ENCODE measurements around the gene AKT1S1. TPM values are rescaled to one million over a fixed set of nuclear protein-coding genes. Genes with fewer than 3 reads are reported as not detected.

Gene AKT1S1
- total and polyA plus RNA-seq, 8 donors = 24.7 to 42.9 (median 32.8) TPM

DNA sequence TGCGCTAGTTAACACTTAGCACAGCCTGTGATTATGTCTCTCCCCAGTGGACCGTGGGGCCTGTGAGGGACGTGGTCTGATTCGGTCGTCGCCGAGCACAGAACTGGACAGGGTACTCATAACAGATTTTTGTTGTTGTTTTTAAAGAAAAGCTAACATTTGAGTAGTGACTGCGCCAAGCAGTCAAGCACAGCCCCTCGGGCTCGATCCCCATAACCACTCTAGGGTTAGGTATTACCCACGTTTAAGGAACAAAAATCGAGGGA, 27.0 kb downstream of the AKT1S1 start:
- TF ChIP-seq, protein P1, sequence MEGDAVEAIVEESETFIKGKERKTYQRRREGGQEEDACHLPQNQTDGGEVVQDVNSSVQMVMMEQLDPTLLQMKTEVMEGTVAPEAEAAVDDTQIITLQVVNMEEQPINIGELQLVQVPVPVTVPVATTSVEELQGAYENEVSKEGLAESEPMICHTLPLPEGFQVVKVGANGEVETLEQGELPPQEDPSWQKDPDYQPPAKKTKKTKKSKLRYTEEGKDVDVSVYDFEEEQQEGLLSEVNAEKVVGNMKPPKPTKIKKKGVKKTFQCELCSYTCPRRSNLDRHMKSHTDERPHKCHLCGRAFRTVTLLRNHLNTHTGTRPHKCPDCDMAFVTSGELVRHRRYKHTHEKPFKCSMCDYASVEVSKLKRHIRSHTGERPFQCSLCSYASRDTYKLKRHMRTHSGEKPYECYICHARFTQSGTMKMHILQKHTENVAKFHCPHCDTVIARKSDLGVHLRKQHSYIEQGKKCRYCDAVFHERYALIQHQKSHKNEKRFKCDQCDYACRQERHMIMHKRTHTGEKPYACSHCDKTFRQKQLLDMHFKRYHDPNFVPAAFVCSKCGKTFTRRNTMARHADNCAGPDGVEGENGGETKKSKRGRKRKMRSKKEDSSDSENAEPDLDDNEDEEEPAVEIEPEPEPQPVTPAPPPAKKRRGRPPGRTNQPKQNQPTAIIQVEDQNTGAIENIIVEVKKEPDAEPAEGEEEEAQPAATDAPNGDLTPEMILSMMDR (IDR thresholded peaks at IDR 0.05) = no peak
- ATAC-seq (no peak), DNase-seq (peak in 1 of 4 donors; percentile 56)
- Histone ChIP-seq H3K27ac (peak overlapping the region; percentile 99 to 100), H3K4me3 (peak overlapping the region; percentile 71 to 83), H3K4me1 (peaks cover 22 to 50% of the 10 kb centered on the region in 2 donors), H3K9me3 (no peaks in the 10 kb centered on the region), H3K27me3 (peaks cover 0 to 9% of the 10 kb centered on the region in 2 donors), H3K36me3 (peaks cover 0 to 11% of the 10 kb centered on the region in 2 donors)
- intact Hi-C loops (cut with DNase I) = no loop called here

GRCh38 chr19:49849433-49850220, 27.5 kb downstream of the AKT1S1 start:
- Histone ChIP-seq H3K4me3 (peak overlapping the region; percentile 71 to 83), H3K27ac (no peak overlapping the region), H3K36me3 (peaks cover 0 to 6% of the 10 kb centered on the region in 2 donors), H3K27me3 (peaks cover 0 to 9% of the 10 kb centered on the region in 2 donors), H3K4me1 (peaks cover 22 to 50% of the 10 kb centered on the region in 2 donors), H3K9me3 (no peaks in the 10 kb centered on the region)
- DNase-seq = no peak
- no peak for ATAC-seq
- intact Hi-C loops (cut with DNase I) = no loop called here
- TF ChIP-seq, protein P1 (IDR thresholded peaks at IDR 0.05) = no peak

DNA sequence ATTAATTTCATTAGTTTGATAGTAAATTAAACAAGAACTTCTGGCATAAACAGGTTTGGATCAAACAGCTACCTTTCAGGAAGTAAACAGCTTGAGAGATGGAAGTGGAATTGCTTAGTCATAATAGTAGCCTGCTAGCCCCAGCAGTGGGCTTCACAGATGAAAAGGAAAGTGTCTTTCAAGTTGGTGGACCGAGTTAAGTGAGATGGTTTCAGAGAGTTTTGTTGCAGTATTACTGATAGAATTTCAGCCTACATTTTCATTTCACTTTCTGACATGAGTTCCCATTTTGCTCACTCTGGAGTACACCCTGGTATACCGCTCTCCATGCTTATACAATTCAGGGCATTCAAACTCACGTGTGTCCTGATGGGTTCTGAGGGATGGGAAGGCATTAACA, 28.2 kb downstream of the AKT1S1 start:
- H3K4me3 ChIP-seq = no peak overlapping the region
- H3K27ac ChIP-seq = peak overlapping the region in 1 of 2 donors; percentile 67
- intact Hi-C loops (cut with DNase I) = no loop called here
- H3K36me3 ChIP-seq = no peaks in the 10 kb centered on the region
- TF ChIP-seq, protein P1 (IDR thresholded peaks at IDR 0.05) = no peak
- no peaks in the 10 kb centered on the region for H3K9me3 ChIP-seq
- ATAC-seq (no peak), DNase-seq (no peak)
- H3K4me1 ChIP-seq = peaks cover 22 to 50% of the 10 kb centered on the region in 2 donors
- H3K27me3 ChIP-seq = peaks cover 0 to 9% of the 10 kb centered on the region in 2 donors

GRCh38 chr19:49847731-49848696, 29.1 kb downstream of the AKT1S1 start:
- Histone ChIP-seq H3K4me3 (no peak overlapping the region), H3K27ac (peak overlapping the region in 1 of 2 donors; percentile 67), H3K36me3 (no peaks in the 10 kb centered on the region), H3K9me3 (no peaks in the 10 kb centered on the region), H3K27me3 (peaks cover 0 to 9% of the 10 kb centered on the region in 2 donors), H3K4me1 (peaks cover 21 to 42% of the 10 kb centered on the region in 2 donors)
- TF ChIP-seq, protein P1 (IDR thresholded peaks at IDR 0.05) = no peak
- ATAC-seq (peak; percentile 5), DNase-seq (peak in 1 of 4 donors; percentile 41)
- intact Hi-C loops (cut with DNase I) = no loop called here

DNA sequence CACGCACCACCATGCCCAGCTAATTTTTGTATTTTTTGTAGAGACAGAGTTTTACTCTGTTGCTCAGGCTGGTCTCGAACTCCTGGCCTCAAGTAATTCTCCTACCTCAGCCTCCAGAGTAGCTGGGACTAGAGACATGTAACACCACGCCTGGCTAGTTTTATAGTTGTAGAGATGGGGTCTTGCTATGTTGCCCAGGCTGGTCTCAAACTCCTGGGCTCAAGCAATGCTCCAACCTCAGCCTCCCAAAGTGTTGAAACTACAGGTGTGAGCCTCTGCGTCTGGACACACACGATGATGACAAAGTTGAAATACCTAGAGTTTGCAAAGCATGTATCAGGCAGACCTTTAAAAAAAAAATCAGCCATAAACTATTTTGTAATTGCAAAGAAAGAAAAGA, 30.7 kb downstream of the AKT1S1 start:
- no peak for ATAC-seq
- peaks cover 10 to 27% of the 10 kb centered on the region in 2 donors for H3K4me1 ChIP-seq
- TF ChIP-seq, protein P1 (IDR thresholded peaks at IDR 0.05) = no peak
- H3K4me3 ChIP-seq = no peak overlapping the region
- no peaks in the 10 kb centered on the region for H3K27me3 ChIP-seq
- intact Hi-C loops (cut with DNase I) = no loop called here
- H3K9me3 ChIP-seq = no peaks in the 10 kb centered on the region
- H3K27ac ChIP-seq = no peak overlapping the region
- no peaks in the 10 kb centered on the region for H3K36me3 ChIP-seq
- no peak for DNase-seq

Measured in left lung (tissue), 10 donors.